D721Med (cell line): ENCODE results near the gene DLL4.
A peak's percentile ranks its signal among the peaks of the same experiment; 100 is the strongest.

Experiments used
- DNase-seq: peaks from one replicate; pipeline ENCODE4 v3.0.0; 2011; ENCODE audit warnings: low spot score; ENCODE audit not compliant: insufficient read length
- FAIRE-seq: peaks from 2 replicates; lab custom pipeline; 2011; peaks lifted over from hg19 to GRCh38; lab: Jason Lieb, UNC
- CTCF ChIP-seq: IDR thresholded peaks from 2 replicates; pipeline ENCODE4 v1.5.1; 2012; ENCODE audit warnings: mild to moderate bottlenecking, control low read depth; ENCODE audit not compliant: insufficient read depth; ENCODE audit errors: missing control alignments

The DLL4 gene

GRCh38 chr15:40928821-40929659 is at the start of gene DLL4:
Gene DLL4 (plus strand): TSS chr15:40929340. CDS start chr15:40929669, 329 bp downstream.
- FAIRE-seq, result no peak
- no peak for TF ChIP-seq CTCF
- peak; percentile 58 for DNase-seq

- FAIRE-seq, result no peak
- no peak for TF ChIP-seq CTCF
- DNase-seq, result no peak
Observed at GRCh38 chr15:40879609-40880008, 49.5 kb upstream of the DLL4 start.

- FAIRE-seq (no peak), DNase-seq (no peak)
- no peak for TF ChIP-seq CTCF
Observed at GRCh38 chr15:40881351-40881750, 47.8 kb upstream of the DLL4 start.

GRCh38 chr15:40886586-40886985 is 42.6 kb upstream of the DLL4 start:
- DNase-seq, result no peak
- TF ChIP-seq CTCF, result no peak
- FAIRE-seq, result no peak

- FAIRE-seq (no peak), DNase-seq (no peak)
- no peak for TF ChIP-seq CTCF
Observed at GRCh38 chr15:40889112-40889511, 40.0 kb upstream of the DLL4 start.

GRCh38 chr15:40891138-40891537 is 38.0 kb upstream of the DLL4 start:
- no peak for TF ChIP-seq CTCF
- no peak for FAIRE-seq

GRCh38 chr15:40891810-40892446 is 37.2 kb upstream of the DLL4 start:
- FAIRE-seq, result no peak
- no peak for DNase-seq
- peak; percentile 55 for TF ChIP-seq CTCF

More at GRCh38 chr15:40891138-40891537, 38.0 kb upstream of the DLL4 start:
- no peak for DNase-seq
